ENCODE results near the gene KAT8.

The KAT8 gene

GRCh38 chr16:31131841-31132271, 14.4 kb downstream of the KAT8 start:
- no peaks in the 10 kb centered on the region for H3K9me3 ChIP-seq
- no peak for TF ChIP-seq CTCF (IDR thresholded peaks at IDR 0.05)
- H3K27ac ChIP-seq, result peak overlapping the region; percentile 98
- no peaks in the 10 kb centered on the region for H3K27me3 ChIP-seq
- peaks cover 69 to 72% of the 10 kb centered on the region in 2 experiments for H3K4me1 ChIP-seq (ENCODE audit: control insufficient read depth in 1 of 2, insufficient read depth in 1 of 2, low read depth in 1 of 2, low read length in 1 of 2)
- peaks cover 9% of the 10 kb centered on the region for H3K36me3 ChIP-seq
- H3K4me3 ChIP-seq (ENCODE audit: low read depth in 1 of 2, low read length in 1 of 2), result no peak overlapping the region

GRCh38 chr16:31132303-31132979, 15.0 kb downstream of the KAT8 start:
- Histone ChIP-seq H3K9me3 (no peaks in the 10 kb centered on the region), H3K36me3 (peaks cover 7% of the 10 kb centered on the region), H3K27me3 (no peaks in the 10 kb centered on the region), H3K4me3 (ENCODE audit: low read depth in 1 of 2, low read length in 1 of 2) (no peak overlapping the region), H3K4me1 (ENCODE audit: control insufficient read depth in 1 of 2, insufficient read depth in 1 of 2, low read depth in 1 of 2, low read length in 1 of 2) (peaks cover 63 to 66% of the 10 kb centered on the region in 2 experiments), H3K27ac (peak overlapping the region; percentile 98)
- TF ChIP-seq CTCF (IDR thresholded peaks at IDR 0.05), result no peak

DNA sequence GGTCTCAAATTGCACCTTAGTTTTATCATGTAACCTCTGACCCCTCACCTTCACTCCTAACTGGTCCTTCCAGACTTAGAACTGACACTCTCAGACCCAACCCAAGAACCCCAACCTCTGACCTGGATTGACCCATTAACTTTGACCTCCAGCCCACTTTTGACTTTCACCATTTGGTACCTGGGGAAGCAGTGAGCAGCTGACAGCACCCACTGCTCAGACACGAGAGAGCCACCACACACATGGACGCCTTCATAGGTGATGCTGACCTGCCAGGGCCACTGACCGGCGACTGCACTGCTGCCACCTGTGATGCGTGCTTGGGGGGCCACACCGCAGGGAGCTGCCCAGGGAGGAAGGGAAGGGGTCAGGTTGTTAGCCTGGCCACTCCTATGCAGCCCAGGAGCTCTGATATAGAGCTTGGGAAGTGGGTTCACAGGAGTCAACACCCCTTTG, 15.6 kb downstream of the KAT8 start:
- no peak overlapping the region for H3K4me3 ChIP-seq (ENCODE audit: low read depth in 1 of 2, low read length in 1 of 2)
- H3K27me3 ChIP-seq, result no peaks in the 10 kb centered on the region
- peaks cover 56 to 59% of the 10 kb centered on the region in 2 experiments for H3K4me1 ChIP-seq (ENCODE audit: control insufficient read depth in 1 of 2, insufficient read depth in 1 of 2, low read depth in 1 of 2, low read length in 1 of 2)
- TF ChIP-seq CTCF (IDR thresholded peaks at IDR 0.05), result no peak
- peaks cover 7% of the 10 kb centered on the region for H3K36me3 ChIP-seq
- no peaks in the 10 kb centered on the region for H3K9me3 ChIP-seq
- H3K27ac ChIP-seq, result peak overlapping the region; percentile 64

GRCh38 chr16:31134091-31134571, 16.7 kb downstream of the KAT8 start:
- peaks cover 46 to 49% of the 10 kb centered on the region in 2 experiments for H3K4me1 ChIP-seq (ENCODE audit: control insufficient read depth in 1 of 2, insufficient read depth in 1 of 2, low read depth in 1 of 2, low read length in 1 of 2)

More at GRCh38 chr16:31134091-31134571, 16.7 kb downstream of the KAT8 start:
- H3K27me3 ChIP-seq, result no peaks in the 10 kb centered on the region
- H3K4me3 ChIP-seq (ENCODE audit: low read depth in 1 of 2, low read length in 1 of 2), result peak overlapping the region in 1 of 2 experiments; percentile 24
- peak; percentile 4 for TF ChIP-seq CTCF (IDR thresholded peaks at IDR 0.05)
- peak overlapping the region; percentile 64 for H3K27ac ChIP-seq
- H3K36me3 ChIP-seq, result peaks cover 7% of the 10 kb centered on the region
- no peaks in the 10 kb centered on the region for H3K9me3 ChIP-seq
